Lower lobe of right lung (tissue), 2 donors: Measurements from ENCODE around the gene TMEM233. TPM values are rescaled to one million over a fixed set of nuclear protein-coding genes. Genes with fewer than 3 reads are reported as not detected.

Experiments
- ATAC-seq, 2 donors: fragments of 200-7000 bp; cut with Tn5 transposase; one replicate each; pipeline ENCODE4 v1.9.1; 2020 to 2022; ENCODE audit warnings: mild to moderate bottlenecking in 2 of 2, moderate library complexity in 2 of 2
- DNase-seq: peaks from one replicate; pipeline ENCODE4 v3.0.0-alpha.2; 2020
- H3K27ac ChIP-seq: fragments of 200-600 bp; one replicate; pipeline ENCODE4 v1.8.0; 2022
- H3K27me3 ChIP-seq: fragments of 200-600 bp; one replicate; pipeline ENCODE4 v1.8.0; 2022; ENCODE audit warnings: low read depth
- H3K36me3 ChIP-seq: fragments of 200-600 bp; one replicate; pipeline ENCODE4 v1.8.0; 2022; ENCODE audit warnings: mild to moderate bottlenecking
- H3K4me1 ChIP-seq: fragments of 200-600 bp; one replicate; pipeline ENCODE4 v1.8.0; 2022
- H3K4me3 ChIP-seq: fragments of 200-600 bp; one replicate; pipeline ENCODE4 v1.8.0; 2022; ENCODE audit warnings: mild to moderate bottlenecking
- H3K9me3 ChIP-seq: fragments of 200-600 bp; one replicate; pipeline ENCODE4 v1.8.0; 2022
- CTCF ChIP-seq: fragments of 200-600 bp; IDR thresholded peaks from one replicate; pipeline ENCODE4 v1.8.0; 2022; ENCODE audit warnings: antibody characterized with exemption, mild to moderate bottlenecking
- intact Hi-C: fragments of 100-400 bp; cut with DNase I; formaldehyde crosslinking; loops from one replicate; pipeline ENCODE4 v1.11.0; 2022
- total RNA-seq: library from RNA; stranded (reverse); fragmentation: NEBNext Ultra II Directional; extraction: Animal tissue kit (Norgen Biotek cat#: 25700); gene quantifications from one replicate; pipeline ENCODE4 v1.2.1, GENCODE V29; 2021
- donor health status: DM: no; HTN: yes; CAD: no; lungs with severe emphysema.

TMEM233 gene
- total RNA-seq, 1 donor from 2014 or later: 0.47 TPM

GRCh38 chr12:119594772-119595445 is 1.3 kb downstream of the TMEM233 start:
- peak overlapping the region; percentile 49 for H3K27ac ChIP-seq
- DNase-seq (no peak), ATAC-seq (peak; percentile 74 to 75)
- TF ChIP-seq CTCF: no peak
- peaks cover 36% of the 10 kb centered on the region for H3K27me3 ChIP-seq
- peak overlapping the region; percentile 56 for H3K4me3 ChIP-seq
- H3K4me1 ChIP-seq: peaks cover 6% of the 10 kb centered on the region
- intact Hi-C loops: no loop called here
- no peaks in the 10 kb centered on the region for H3K36me3 ChIP-seq
- H3K9me3 ChIP-seq: no peaks in the 10 kb centered on the region

GRCh38 chr12:119598159-119598558 is 4.6 kb downstream of the TMEM233 start:
- DNase-seq (no peak), ATAC-seq (no peak)
- Histone ChIP-seq H3K27me3 (peaks cover 28% of the 10 kb centered on the region), H3K4me1 (peaks cover 6% of the 10 kb centered on the region), H3K4me3 (no peak overlapping the region), H3K27ac (no peak overlapping the region), H3K36me3 (no peaks in the 10 kb centered on the region), H3K9me3 (no peaks in the 10 kb centered on the region)
- intact Hi-C loops: no loop called here
- TF ChIP-seq CTCF: no peak

DNA sequence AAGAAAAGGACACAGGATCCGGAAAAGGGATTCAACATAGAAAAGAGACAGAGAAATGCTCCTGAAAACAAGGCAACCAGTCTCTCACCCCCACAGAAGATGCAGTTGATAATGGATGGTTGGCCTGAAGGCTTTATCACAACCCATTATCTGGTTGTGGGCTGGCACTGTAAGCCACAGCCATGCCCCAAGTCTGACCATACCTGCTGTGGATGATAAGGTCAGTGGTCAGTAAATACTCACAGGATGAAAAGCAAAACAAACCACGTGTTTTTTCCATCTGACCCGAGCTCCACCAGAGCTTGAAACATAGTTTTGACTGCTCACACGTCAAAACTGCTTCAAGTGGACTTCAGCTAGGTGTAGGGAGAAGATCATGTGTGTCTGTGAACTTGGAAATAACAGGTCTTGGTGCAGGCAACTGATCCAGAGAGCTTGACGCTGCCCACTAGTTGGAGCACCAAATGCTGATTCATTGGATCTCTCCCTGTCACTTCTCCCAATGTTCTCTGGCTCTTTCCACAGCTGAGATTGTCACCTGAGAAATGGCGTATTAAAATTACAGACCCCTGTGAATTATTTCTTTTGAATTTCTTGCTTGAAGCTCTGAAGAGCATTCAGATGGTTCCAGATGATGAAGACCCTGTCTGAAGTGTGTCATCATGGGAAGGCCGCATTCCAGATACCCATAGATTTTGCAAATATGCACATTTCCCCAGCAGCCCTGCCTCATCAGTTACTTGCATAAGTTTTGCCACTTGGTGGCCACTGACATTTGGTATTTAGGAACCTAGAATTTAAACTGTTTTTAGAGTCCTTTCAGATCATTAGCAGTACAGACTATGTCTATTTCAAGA is 8.5 kb downstream of the TMEM233 start:
- intact Hi-C loops: no loop called here
- no peaks in the 10 kb centered on the region for H3K36me3 ChIP-seq
- no peak overlapping the region for H3K4me3 ChIP-seq
- DNase-seq: no peak
- TF ChIP-seq CTCF: no peak
- no peak overlapping the region for H3K27ac ChIP-seq
- no peaks in the 10 kb centered on the region for H3K9me3 ChIP-seq
- no peaks in the 10 kb centered on the region for H3K27me3 ChIP-seq
- ATAC-seq: no peak
- no peaks in the 10 kb centered on the region for H3K4me1 ChIP-seq

- no peak for ATAC-seq
- H3K4me1 ChIP-seq: no peaks in the 10 kb centered on the region
- no peaks in the 10 kb centered on the region for H3K27me3 ChIP-seq
- no peak for TF ChIP-seq CTCF
- intact Hi-C loops: no loop called here
- H3K9me3 ChIP-seq: no peaks in the 10 kb centered on the region
- no peak overlapping the region for H3K27ac ChIP-seq
- H3K4me3 ChIP-seq: no peak overlapping the region
- H3K36me3 ChIP-seq: no peaks in the 10 kb centered on the region
- no peak for DNase-seq
These were observed 9.1 kb downstream of the TMEM233 start for GRCh38 chr12:119602734-119603094.

DNA sequence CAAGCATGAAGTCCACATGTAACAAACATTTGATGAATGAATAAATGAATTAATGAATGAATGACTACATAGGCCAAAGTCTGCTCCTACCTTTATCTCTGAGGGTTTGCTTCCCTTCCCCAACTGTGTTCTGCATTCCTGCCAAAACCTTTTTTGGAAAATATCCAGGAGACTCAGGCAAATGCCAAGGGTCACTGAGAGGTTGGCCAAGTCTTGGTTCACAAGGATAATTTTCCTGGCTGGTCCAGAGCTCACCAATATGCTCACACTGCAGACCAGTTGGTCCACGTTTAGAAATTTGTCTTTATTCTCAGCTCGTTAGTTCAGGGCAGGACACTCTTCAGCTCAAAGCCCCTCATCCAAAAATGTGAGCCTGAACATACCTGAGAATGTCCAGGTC is 10.2 kb downstream of the TMEM233 start:
- no peak for DNase-seq
- Histone ChIP-seq H3K27me3 (no peaks in the 10 kb centered on the region), H3K9me3 (no peaks in the 10 kb centered on the region), H3K27ac (no peak overlapping the region), H3K4me1 (no peaks in the 10 kb centered on the region), H3K36me3 (no peaks in the 10 kb centered on the region), H3K4me3 (no peak overlapping the region)
- ATAC-seq: no peak
- intact Hi-C loops: no loop called here
- no peak for TF ChIP-seq CTCF
